NCI-H128 (cell line): ENCODE measurements around the gene MRPL55.

ENCODE experiments used
- DNase-seq: peaks from one replicate; lab custom pipeline; 2025; ENCODE audit not compliant: unreplicated experiment; lab: John Stamatoyannopoulos, UW

The MRPL55 gene

GRCh38 chr1:228088586-228089498 lies 20.3 kb downstream of the MRPL55 start:
- no peak for DNase-seq

GRCh38 chr1:228087771-228088251 lies 21.3 kb downstream of the MRPL55 start:
- DNase-seq, result no peak

- no peak for DNase-seq
These were observed 23.7 kb downstream of the MRPL55 start for GRCh38 chr1:228085287-228085951.

- DNase-seq, result no peak
These were observed 24.3 kb downstream of the MRPL55 start for GRCh38 chr1:228084797-228085196.

- no peak for DNase-seq
These were observed 24.8 kb downstream of the MRPL55 start for GRCh38 chr1:228084325-228084724.

- no peak for DNase-seq
These were observed 25.2 kb downstream of the MRPL55 start for GRCh38 chr1:228083871-228084278.

- DNase-seq, result no peak
These were observed 25.9 kb downstream of the MRPL55 start for GRCh38 chr1:228082918-228083870.

GRCh38 chr1:228082214-228082917 lies 26.7 kb downstream of the MRPL55 start, which contains the start of gene ARF1:
ARF1 (plus strand) TSS chr1:228082708; CDS start chr1:228097115, 14,407 bp downstream.
- DNase-seq, result peak; percentile 87

- DNase-seq, result no peak
These were observed 27.4 kb downstream of the MRPL55 start for GRCh38 chr1:228081578-228082213.

- DNase-seq, result no peak
These were observed 28.0 kb downstream of the MRPL55 start for GRCh38 chr1:228081144-228081543.

GRCh38 chr1:228079601-228080263 lies 29.4 kb downstream of the MRPL55 start:
- DNase-seq, result no peak

- no peak for DNase-seq
These were observed 30.1 kb downstream of the MRPL55 start for GRCh38 chr1:228079013-228079412.

GRCh38 chr1:228077565-228078330 lies 31.4 kb downstream of the MRPL55 start:
- no peak for DNase-seq

- DNase-seq, result no peak
These were observed 32.2 kb downstream of the MRPL55 start for GRCh38 chr1:228076796-228077430.

- no peak for DNase-seq
These were observed 33.3 kb downstream of the MRPL55 start for GRCh38 chr1:228075801-228076271.

GRCh38 chr1:228074954-228075730 lies 34.0 kb downstream of the MRPL55 start:
- no peak for DNase-seq
